Astrocyte (in vitro differentiated cells and primary cell): ENCODE measurements around the gene RC3H1. TPM values are rescaled to one million over a fixed set of nuclear protein-coding genes. Genes with fewer than 3 reads are reported as not detected.
A peak's percentile ranks its signal among the peaks of the same experiment; 100 is the strongest.
"Not testable (repeated sequence)": the region's sequence is repeated elsewhere in the genome, so short reads cannot be mapped to it uniquely, and the experiment has no call there.

Source experiments
- DNase-seq: peaks from one replicate; pipeline ENCODE4 v3.0.0-alpha.2; 2010; ENCODE audit warnings: low read depth
- FAIRE-seq: peaks from 2 replicates; lab custom pipeline; 2011; peaks lifted over from hg19 to GRCh38; lab: Jason Lieb, UNC
- H2AFZ ChIP-seq: 2 replicates; pipeline ENCODE4 v1.6.0; 2012; ENCODE audit warnings: low read depth, low read length, inconsistent platforms
- H3K27ac ChIP-seq: 2 replicates; pipeline ENCODE4 v1.5.1; 2011; ENCODE audit warnings: low read depth, low read length, inconsistent platforms
- H3K27me3 ChIP-seq: 2 replicates; pipeline ENCODE4 v1.6.0; 2011; ENCODE audit warnings: low read length, inconsistent platforms; ENCODE audit not compliant: insufficient read depth
- H3K36me3 ChIP-seq: 2 replicates; pipeline ENCODE4 v1.5.1; 2011; ENCODE audit warnings: low read length, inconsistent platforms; ENCODE audit not compliant: insufficient read depth
- H3K4me1 ChIP-seq: 2 replicates; pipeline ENCODE4 v1.5.1; 2011; ENCODE audit warnings: low read length, inconsistent platforms; ENCODE audit not compliant: insufficient read depth
- H3K4me2 ChIP-seq: 2 replicates; pipeline ENCODE4 v1.6.0; 2012; ENCODE audit warnings: low read length, inconsistent platforms
- H3K4me3 ChIP-seq: 2 replicates; pipeline ENCODE4 v1.5.1; 2011; ENCODE audit warnings: low read depth, mild to moderate bottlenecking, low read length, inconsistent platforms; ENCODE audit not compliant: insufficient read depth
- H3K79me2 ChIP-seq: 2 replicates; pipeline ENCODE4 v1.6.0; 2012; ENCODE audit warnings: mild to moderate bottlenecking, low read length, inconsistent platforms; ENCODE audit not compliant: insufficient read depth
- H3K9ac ChIP-seq: 2 replicates; pipeline ENCODE4 v1.6.0; 2012; ENCODE audit warnings: mild to moderate bottlenecking, low read length, inconsistent platforms
- H3K9me3 ChIP-seq: 2 replicates; pipeline ENCODE4 v1.5.1; 2012; ENCODE audit warnings: low read depth, mild to moderate bottlenecking, low read length, inconsistent platforms; ENCODE audit not compliant: insufficient read depth
- H4K20me1 ChIP-seq: 2 replicates; pipeline ENCODE4 v1.6.0; 2012; ENCODE audit warnings: low read length, inconsistent platforms; ENCODE audit not compliant: insufficient read depth
- H3K27ac Mint-ChIP-seq: one replicate; pipeline ENCODE4 v1.8.0; 2021; ENCODE audit warnings: mild to moderate bottlenecking, mixed read lengths; ENCODE audit not compliant: unreplicated experiment
- H3K27me3 Mint-ChIP-seq: one replicate; pipeline ENCODE4 v1.8.0; 2021; ENCODE audit warnings: low read depth, mixed read lengths; ENCODE audit not compliant: unreplicated experiment
- H3K36me3 Mint-ChIP-seq: one replicate; pipeline ENCODE4 v1.8.0; 2021; ENCODE audit warnings: low read depth, mixed read lengths; ENCODE audit not compliant: unreplicated experiment
- H3K4me1 Mint-ChIP-seq: one replicate; pipeline ENCODE4 v1.8.0; 2021; ENCODE audit warnings: low read depth, mixed read lengths; ENCODE audit not compliant: unreplicated experiment
- H3K4me3 Mint-ChIP-seq: one replicate; pipeline ENCODE4 v1.8.0; 2021; ENCODE audit warnings: mild to moderate bottlenecking, moderate library complexity, mixed read lengths; ENCODE audit not compliant: unreplicated experiment
- H3K9me3 Mint-ChIP-seq: one replicate; pipeline ENCODE4 v1.8.0; 2021; ENCODE audit warnings: mild to moderate bottlenecking, mixed read lengths; ENCODE audit not compliant: unreplicated experiment
- CTCF ChIP-seq: IDR thresholded peaks from 2 replicates; pipeline ENCODE4 v1.5.1; 2011; ENCODE audit warnings: low read depth, mild to moderate bottlenecking, inconsistent platforms, low read length, moderate library complexity; ENCODE audit not compliant: insufficient read depth
- EZH2 ChIP-seq: IDR thresholded peaks from 2 replicates; pipeline ENCODE4 v1.6.1; 2012; ENCODE audit warnings: mild to moderate bottlenecking, low read length, inconsistent platforms; ENCODE audit not compliant: insufficient read depth
- total RNA-seq: library from RNA; stranded (reverse); gene quantifications from 2 replicates; pipeline ENCODE4 v1.2.1, GENCODE V29; 2021

The RC3H1 gene
- total RNA-seq, 1 donor from 2014 or later = 38.1 TPM

- peak; percentile 14 for DNase-seq
- FAIRE-seq = no peak
- Histone ChIP-seq H3K9ac (no peak overlapping the region), H3K4me3 (no peak overlapping the region), H2AFZ (no peak overlapping the region), H4K20me1 (no peaks in the 10 kb centered on the region), H3K27me3 (no peaks in the 10 kb centered on the region), H3K4me2 (no peak overlapping the region), H3K27ac (no peak overlapping the region), H3K79me2 (no peaks in the 10 kb centered on the region), H3K9me3 (no peaks in the 10 kb centered on the region), H3K4me1 (no peaks in the 10 kb centered on the region), H3K36me3 (no peaks in the 10 kb centered on the region)
- no peaks in the 10 kb centered on the region for H3K36me3 Mint-ChIP-seq
- H3K9me3 Mint-ChIP-seq = no peaks in the 10 kb centered on the region
- no peak for TF ChIP-seq CTCF
- no peak for TF ChIP-seq EZH2
- no peak overlapping the region for H3K27ac Mint-ChIP-seq
- H3K4me1 Mint-ChIP-seq = peaks cover 3% of the 10 kb centered on the region
- no peaks in the 10 kb centered on the region for H3K27me3 Mint-ChIP-seq
- H3K4me3 Mint-ChIP-seq = no peak overlapping the region
Observed at GRCh38 chr1:174068000-174068399, 45.8 kb upstream of the RC3H1 start.

- Mint-ChIP-seq H3K9me3 (no peaks in the 10 kb centered on the region), H3K4me3 (no peak overlapping the region), H3K36me3 (peaks cover 2% of the 10 kb centered on the region), H3K4me1 (peaks cover 2% of the 10 kb centered on the region), H3K27me3 (no peaks in the 10 kb centered on the region), H3K27ac (no peak overlapping the region)
- H3K4me3 ChIP-seq = no peak overlapping the region
- H2AFZ ChIP-seq = no peak overlapping the region
- no peak for TF ChIP-seq EZH2
- TF ChIP-seq CTCF = no peak
- H3K4me2 ChIP-seq = peak overlapping the region; percentile 17
- peak; percentile 59 for DNase-seq
- no peaks in the 10 kb centered on the region for H3K36me3 ChIP-seq
- H3K27ac ChIP-seq = peak overlapping the region; percentile 24
- no peak overlapping the region for H3K9ac ChIP-seq
- H3K4me1 ChIP-seq = peaks cover 5% of the 10 kb centered on the region
- FAIRE-seq = no peak
- no peaks in the 10 kb centered on the region for H3K79me2 ChIP-seq
- H3K9me3 ChIP-seq = no peaks in the 10 kb centered on the region
- H4K20me1 ChIP-seq = no peaks in the 10 kb centered on the region
- H3K27me3 ChIP-seq = no peaks in the 10 kb centered on the region
Observed at GRCh38 chr1:174060090-174060489, 37.9 kb upstream of the RC3H1 start.

- H3K9me3 Mint-ChIP-seq = no peaks in the 10 kb centered on the region
- peaks cover 2% of the 10 kb centered on the region for H3K36me3 Mint-ChIP-seq
- H3K27me3 Mint-ChIP-seq = no peaks in the 10 kb centered on the region
- FAIRE-seq (no peak), DNase-seq (peak; percentile 30)
- H3K4me3 ChIP-seq = no peak overlapping the region
- no peak overlapping the region for H2AFZ ChIP-seq
- peak overlapping the region; percentile 49 for H3K27ac ChIP-seq
- H3K4me1 ChIP-seq = peaks cover 5% of the 10 kb centered on the region
- H3K79me2 ChIP-seq = no peaks in the 10 kb centered on the region
- peak overlapping the region; percentile 29 for H3K27ac Mint-ChIP-seq
- no peaks in the 10 kb centered on the region for H3K27me3 ChIP-seq
- no peaks in the 10 kb centered on the region for H3K36me3 ChIP-seq
- H3K4me3 Mint-ChIP-seq = no peak overlapping the region
- H4K20me1 ChIP-seq = no peaks in the 10 kb centered on the region
- no peak overlapping the region for H3K4me2 ChIP-seq
- H3K9me3 ChIP-seq = no peaks in the 10 kb centered on the region
- H3K9ac ChIP-seq = no peak overlapping the region
- TF ChIP-seq EZH2 (no peak), CTCF (no peak)
- H3K4me1 Mint-ChIP-seq = peaks cover 2% of the 10 kb centered on the region
Observed at GRCh38 chr1:174058624-174059023, 36.5 kb upstream of the RC3H1 start.

GRCh38 chr1:174056609-174057008 is 34.5 kb upstream of the RC3H1 start:
- H3K4me3 ChIP-seq, H3K36me3 ChIP-seq, H3K4me2 ChIP-seq, H3K9ac ChIP-seq, H3K4me1 ChIP-seq, H4K20me1 ChIP-seq, DNase-seq, H3K9me3 Mint-ChIP-seq, H3K36me3 Mint-ChIP-seq, H2AFZ ChIP-seq, H3K27ac ChIP-seq, H3K9me3 ChIP-seq, FAIRE-seq, H3K27me3 Mint-ChIP-seq, H3K27me3 ChIP-seq, H3K4me3 Mint-ChIP-seq, H3K27ac Mint-ChIP-seq, H3K79me2 ChIP-seq: not testable (repeated sequence)
- peaks cover 11% of the 10 kb centered on the region for H3K4me1 Mint-ChIP-seq
